Liver (tissue), 3 donors: ENCODE measurements around the gene SLCO4A1.

ENCODE experiments used
- EGR1 ChIP-seq, 2 donors: IDR thresholded peaks; 2 replicates each; pipeline ENCODE4 v1.6.1; 2016 to 2018; ENCODE audit warnings: antibody characterized with exemption in 2 of 2, low read depth in 2 of 2
- FOXA2 ChIP-seq: IDR thresholded peaks from 2 replicates; pipeline ENCODE4 v1.6.1; 2016; ENCODE audit warnings: antibody characterized with exemption
- GABPA ChIP-seq, 2 donors: IDR thresholded peaks in 1 of 2; conservative IDR thresholded peaks in 1 of 2; 2 replicates each; pipeline ENCODE4 v1.6.1; 2016; ENCODE audit warnings: antibody characterized with exemption in 2 of 2, mild to moderate bottlenecking in 1 of 2, moderate library complexity in 1 of 2
- RAD21 ChIP-seq, 2 donors: IDR thresholded peaks; 2 replicates each; pipeline ENCODE4 v1.6.1; 2016; ENCODE audit warnings: antibody characterized with exemption in 2 of 2, mild to moderate bottlenecking in 2 of 2
- REST ChIP-seq: IDR thresholded peaks from 2 replicates; pipeline ENCODE4 v1.6.1; 2016; ENCODE audit warnings: antibody characterized with exemption, mild to moderate bottlenecking
- RXRA ChIP-seq, 2 donors: IDR thresholded peaks; 2 replicates each; pipeline ENCODE4 v1.6.1; 2017 to 2018; ENCODE audit warnings: antibody characterized with exemption in 2 of 2, mild to moderate bottlenecking in 1 of 2
- SP1 ChIP-seq: IDR thresholded peaks from 2 replicates; pipeline ENCODE4 v1.6.1; 2018; ENCODE audit warnings: antibody characterized with exemption, mild to moderate bottlenecking
- TAF1 ChIP-seq: conservative IDR thresholded peaks from 2 replicates; pipeline ENCODE4 v1.6.1; 2016; ENCODE audit warnings: antibody characterized with exemption, mild to moderate bottlenecking
- YY1 ChIP-seq: IDR thresholded peaks from 2 replicates; pipeline ENCODE4 v1.6.1; 2016; ENCODE audit warnings: antibody characterized with exemption, mild to moderate bottlenecking
- TF ChIP-seq, protein P1 (sequence below): fragments of 150-350 bp; IDR thresholded peaks from 2 replicates; pipeline ENCODE4 v1.5.1; 2017; ENCODE audit warnings: improper control_type of control experiment, low read depth, low read length; ENCODE audit not compliant: missing input control
- TF ChIP-seq, protein P2 (sequence below): IDR thresholded peaks from 2 replicates; pipeline ENCODE4 v1.6.1; 2016; ENCODE audit warnings: antibody characterized with exemption
- TF ChIP-seq, protein P3 (sequence below): IDR thresholded peaks from 2 replicates; pipeline ENCODE4 v1.6.1; 2016; ENCODE audit warnings: antibody characterized with exemption
- donor health status: healthy.
- donor health status: healthy.

- TF ChIP-seq, protein P1, sequence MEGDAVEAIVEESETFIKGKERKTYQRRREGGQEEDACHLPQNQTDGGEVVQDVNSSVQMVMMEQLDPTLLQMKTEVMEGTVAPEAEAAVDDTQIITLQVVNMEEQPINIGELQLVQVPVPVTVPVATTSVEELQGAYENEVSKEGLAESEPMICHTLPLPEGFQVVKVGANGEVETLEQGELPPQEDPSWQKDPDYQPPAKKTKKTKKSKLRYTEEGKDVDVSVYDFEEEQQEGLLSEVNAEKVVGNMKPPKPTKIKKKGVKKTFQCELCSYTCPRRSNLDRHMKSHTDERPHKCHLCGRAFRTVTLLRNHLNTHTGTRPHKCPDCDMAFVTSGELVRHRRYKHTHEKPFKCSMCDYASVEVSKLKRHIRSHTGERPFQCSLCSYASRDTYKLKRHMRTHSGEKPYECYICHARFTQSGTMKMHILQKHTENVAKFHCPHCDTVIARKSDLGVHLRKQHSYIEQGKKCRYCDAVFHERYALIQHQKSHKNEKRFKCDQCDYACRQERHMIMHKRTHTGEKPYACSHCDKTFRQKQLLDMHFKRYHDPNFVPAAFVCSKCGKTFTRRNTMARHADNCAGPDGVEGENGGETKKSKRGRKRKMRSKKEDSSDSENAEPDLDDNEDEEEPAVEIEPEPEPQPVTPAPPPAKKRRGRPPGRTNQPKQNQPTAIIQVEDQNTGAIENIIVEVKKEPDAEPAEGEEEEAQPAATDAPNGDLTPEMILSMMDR: no peak
- TF ChIP-seq RAD21 (IDR thresholded peaks at IDR 0.05) (no peak), FOXA2 (no peak), SP1 (no peak), YY1 (no peak), EGR1 (IDR thresholded peaks at IDR 0.05; ENCODE audit: low read depth in 2 of 2) (no peak), TAF1 (no peak), REST (no peak), GABPA (IDR thresholded peaks at IDR 0.05 in 1 of 2, conservative IDR thresholded peaks at IDR 0.05 in 1 of 2) (no peak), RXRA (IDR thresholded peaks at IDR 0.05) (no peak)
- TF ChIP-seq, protein P2, sequence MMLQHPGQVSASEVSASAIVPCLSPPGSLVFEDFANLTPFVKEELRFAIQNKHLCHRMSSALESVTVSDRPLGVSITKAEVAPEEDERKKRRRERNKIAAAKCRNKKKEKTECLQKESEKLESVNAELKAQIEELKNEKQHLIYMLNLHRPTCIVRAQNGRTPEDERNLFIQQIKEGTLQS: no peak
- TF ChIP-seq, protein P3, sequence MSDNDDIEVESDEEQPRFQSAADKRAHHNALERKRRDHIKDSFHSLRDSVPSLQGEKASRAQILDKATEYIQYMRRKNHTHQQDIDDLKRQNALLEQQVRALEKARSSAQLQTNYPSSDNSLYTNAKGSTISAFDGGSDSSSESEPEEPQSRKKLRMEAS: no peak
Observed at GRCh38 chr20:62593616-62594015, 48.7 kb upstream of the SLCO4A1 start.
